Thyroid gland (tissue), 4 donors: ENCODE data around the gene SPTBN4. TPM values are rescaled to one million over a fixed set of nuclear protein-coding genes. Genes with fewer than 3 reads are reported as not detected.

Experiments used
- DNase-seq, 2 donors: peaks; one replicate each; pipeline ENCODE4 v3.0.0-alpha.2; 2019
- H3K27ac ChIP-seq, 3 donors: fragments of 200-600 bp; sonication (generic); 1 replicate in 2 of 3; 2 replicates in 1 of 3; pipeline ENCODE4 v1.5.1; 2016 to 2019; ENCODE audit warnings: mild to moderate bottlenecking in 1 of 3, moderate library complexity in 1 of 3
- H3K27me3 ChIP-seq: fragments of 200-600 bp; sonication (generic); one replicate; pipeline ENCODE4 v1.5.1; 2019
- H3K36me3 ChIP-seq, 2 donors: fragments of 200-600 bp; sonication (generic); one replicate each; pipeline ENCODE4 v1.5.1; 2016 to 2019
- H3K4me1 ChIP-seq, 2 donors: fragments of 200-600 bp; sonication (generic); one replicate each; pipeline ENCODE4 v1.5.1; 2017 to 2019
- H3K4me3 ChIP-seq, 3 donors: fragments of 200-600 bp; sonication (generic); replicated peaks in 1 of 3; 1 replicate in 2 of 3; 2 replicates in 1 of 3; pipeline ENCODE4 v1.5.1; 2016; ENCODE audit warnings: mild to moderate bottlenecking in 1 of 3
- H3K9me3 ChIP-seq: fragments of 200-600 bp; sonication (generic); one replicate; pipeline ENCODE4 v1.5.1; 2017
- POLR2A ChIP-seq, 2 donors: fragments of 450-650 bp; IDR thresholded peaks; one replicate each; pipeline ENCODE4 v1.6.1; 2017; ENCODE audit warnings: antibody characterized with exemption in 2 of 2, mild to moderate bottlenecking in 2 of 2, moderate library complexity in 1 of 2
- WGBS, 2 donors: methylation state at CpG; one replicate each; pipeline ENCODE4 v1.1.5; 2017; 5-methylcytosine and 5-hydroxymethylcytosine counted together
- intact Hi-C: fragments of 100-400 bp; cut with DNase I; formaldehyde crosslinking; loops from one replicate; pipeline ENCODE4 v1.15.1; 2023
- total RNA-seq, 4 donors: library from RNA; depleted of rRNA; stranded (reverse); fragments of >200 nt; gene quantifications; one replicate each; pipeline ENCODE4 v1.2.3, GENCODE V29; 2016
- TF ChIP-seq, protein P1 (sequence below), 6 experiments: fragments of 200-600 bp in 3 of 6; fragments of 450-650 bp in 3 of 6; sonication (generic) in 3 of 6; IDR thresholded peaks; one replicate each; pipeline ENCODE4 v1.5.1; 2016 to 2019; ENCODE audit warnings: antibody characterized with exemption in 6 of 6, mild to moderate bottlenecking in 2 of 6, inconsistent platforms in 1 of 6, moderate library complexity in 1 of 6

The SPTBN4 gene
- total RNA-seq, 4 donors from 2014 or later = 0.67 to 2.7 (median 1.0) TPM

GRCh38 chr19:40565355-40565754 lies 98.6 kb downstream of the SPTBN4 start:
- TF ChIP-seq POLR2A (IDR thresholded peaks at IDR 0.05) = no peak
- TF ChIP-seq, protein P1, sequence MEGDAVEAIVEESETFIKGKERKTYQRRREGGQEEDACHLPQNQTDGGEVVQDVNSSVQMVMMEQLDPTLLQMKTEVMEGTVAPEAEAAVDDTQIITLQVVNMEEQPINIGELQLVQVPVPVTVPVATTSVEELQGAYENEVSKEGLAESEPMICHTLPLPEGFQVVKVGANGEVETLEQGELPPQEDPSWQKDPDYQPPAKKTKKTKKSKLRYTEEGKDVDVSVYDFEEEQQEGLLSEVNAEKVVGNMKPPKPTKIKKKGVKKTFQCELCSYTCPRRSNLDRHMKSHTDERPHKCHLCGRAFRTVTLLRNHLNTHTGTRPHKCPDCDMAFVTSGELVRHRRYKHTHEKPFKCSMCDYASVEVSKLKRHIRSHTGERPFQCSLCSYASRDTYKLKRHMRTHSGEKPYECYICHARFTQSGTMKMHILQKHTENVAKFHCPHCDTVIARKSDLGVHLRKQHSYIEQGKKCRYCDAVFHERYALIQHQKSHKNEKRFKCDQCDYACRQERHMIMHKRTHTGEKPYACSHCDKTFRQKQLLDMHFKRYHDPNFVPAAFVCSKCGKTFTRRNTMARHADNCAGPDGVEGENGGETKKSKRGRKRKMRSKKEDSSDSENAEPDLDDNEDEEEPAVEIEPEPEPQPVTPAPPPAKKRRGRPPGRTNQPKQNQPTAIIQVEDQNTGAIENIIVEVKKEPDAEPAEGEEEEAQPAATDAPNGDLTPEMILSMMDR (IDR thresholded peaks at IDR 0.05) = no peak
- Histone ChIP-seq H3K4me3 (no peak overlapping the region), H3K27me3 (peaks cover 18% of the 10 kb centered on the region), H3K36me3 (no peaks in the 10 kb centered on the region), H3K4me1 (peaks cover 10 to 13% of the 10 kb centered on the region in 2 donors), H3K27ac (no peak overlapping the region), H3K9me3 (no peaks in the 10 kb centered on the region)
- intact Hi-C loops = no loop called here
- 73 to 74% methylated on average over 7 of the region's 7 CpGs for WGBS, 2 donors
- no peak for DNase-seq

DNA sequence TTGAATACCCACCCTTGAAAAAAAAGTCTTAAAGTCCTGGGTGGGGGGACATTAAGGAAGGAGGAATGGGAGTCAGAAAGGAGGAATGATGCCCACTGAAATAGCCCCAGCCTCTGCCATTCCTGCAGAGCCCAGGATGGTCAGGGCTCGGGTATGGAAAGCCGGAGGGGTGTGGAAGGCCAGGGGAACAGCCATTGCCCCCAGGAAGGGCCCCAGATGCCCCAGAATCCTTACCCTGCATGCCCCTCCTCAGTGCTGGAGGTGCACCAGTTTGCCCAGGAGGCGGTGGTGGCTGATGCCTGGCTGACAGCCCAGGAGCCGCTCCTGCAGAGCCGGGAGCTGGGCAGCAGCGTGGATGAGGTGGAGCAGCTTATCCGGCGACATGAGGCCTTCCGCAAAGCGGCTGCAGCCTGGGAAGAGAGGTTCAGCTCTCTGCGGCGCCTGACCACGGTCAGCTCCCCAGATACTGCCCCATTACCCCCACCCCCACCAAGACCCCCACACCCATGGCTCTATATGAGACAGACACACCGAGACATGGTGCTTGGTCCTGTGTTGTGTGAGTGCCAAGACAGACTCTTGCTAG lies 99.2 kb downstream of the SPTBN4 start:
- Histone ChIP-seq H3K27ac (no peak overlapping the region), H3K9me3 (no peaks in the 10 kb centered on the region), H3K27me3 (peaks cover 18% of the 10 kb centered on the region), H3K4me1 (peaks cover 10 to 13% of the 10 kb centered on the region in 2 donors), H3K4me3 (no peak overlapping the region), H3K36me3 (no peaks in the 10 kb centered on the region)
- 81 to 86% methylated on average over 3 of the region's 14 CpGs for WGBS, 2 donors
- no peak for DNase-seq
- TF ChIP-seq, protein P1 (IDR thresholded peaks at IDR 0.05) = no peak
- TF ChIP-seq POLR2A (IDR thresholded peaks at IDR 0.05) = no peak
- intact Hi-C loops = no loop called here

- TF ChIP-seq POLR2A (IDR thresholded peaks at IDR 0.05) = no peak
- TF ChIP-seq, protein P1 (IDR thresholded peaks at IDR 0.05) = no peak
- peaks cover 18% of the 10 kb centered on the region for H3K27me3 ChIP-seq
- peaks cover 10 to 13% of the 10 kb centered on the region in 2 donors for H3K4me1 ChIP-seq
- H3K9me3 ChIP-seq = no peaks in the 10 kb centered on the region
- 17 to 21% methylated on average over 17 to 19 of the region's 20 CpGs for WGBS, 2 donors
- intact Hi-C loops = no loop called here
- H3K36me3 ChIP-seq = no peaks in the 10 kb centered on the region
- no peak overlapping the region for H3K27ac ChIP-seq
- H3K4me3 ChIP-seq = peak overlapping the region in 1 of 3 donors; percentile 12
- DNase-seq = peak in 1 of 2 donors; percentile 29
Measured at GRCh38 chr19:40567040-40567749, 100.4 kb downstream of the SPTBN4 start.

GRCh38 chr19:40567750-40568494 lies 101.1 kb downstream of the SPTBN4 start:
- Histone ChIP-seq H3K4me1 (peaks cover 10 to 13% of the 10 kb centered on the region in 2 donors), H3K36me3 (no peaks in the 10 kb centered on the region), H3K27me3 (peaks cover 18% of the 10 kb centered on the region), H3K9me3 (no peaks in the 10 kb centered on the region), H3K27ac (no peak overlapping the region), H3K4me3 (peak overlapping the region in 1 of 3 donors; percentile 12)
- intact Hi-C loops = no loop called here
- 6 to 10% methylated on average over 43 to 66 of the region's 70 CpGs for WGBS, 2 donors
- no peak for TF ChIP-seq POLR2A (IDR thresholded peaks at IDR 0.05)
- TF ChIP-seq, protein P1 (IDR thresholded peaks at IDR 0.05) = no peak
- no peak for DNase-seq
